HPDE6-E6E7 (cell line): ENCODE data around the gene MSLN.
"Not testable (repeated sequence)": the region's sequence is repeated elsewhere in the genome, so short reads cannot be mapped to it uniquely, and the experiment has no call there.

Experiments used
- DNase-seq: peaks from one replicate; pipeline ENCODE4 v3.0.0; 2011; ENCODE audit warnings: missing footprints; ENCODE audit errors: extremely low spot score

MSLN gene

GRCh38 chr16:775236-775796 lies 14.8 kb downstream of the MSLN start:
- no peak for DNase-seq

- DNase-seq, result not testable (repeated sequence)
Measured at GRCh38 chr16:776298-776697, 15.8 kb downstream of the MSLN start.

- DNase-seq, result no peak
Measured at GRCh38 chr16:776824-777223, 16.3 kb downstream of the MSLN start.

- no peak for DNase-seq
Measured at GRCh38 chr16:777826-778225, 17.3 kb downstream of the MSLN start.

DNA sequence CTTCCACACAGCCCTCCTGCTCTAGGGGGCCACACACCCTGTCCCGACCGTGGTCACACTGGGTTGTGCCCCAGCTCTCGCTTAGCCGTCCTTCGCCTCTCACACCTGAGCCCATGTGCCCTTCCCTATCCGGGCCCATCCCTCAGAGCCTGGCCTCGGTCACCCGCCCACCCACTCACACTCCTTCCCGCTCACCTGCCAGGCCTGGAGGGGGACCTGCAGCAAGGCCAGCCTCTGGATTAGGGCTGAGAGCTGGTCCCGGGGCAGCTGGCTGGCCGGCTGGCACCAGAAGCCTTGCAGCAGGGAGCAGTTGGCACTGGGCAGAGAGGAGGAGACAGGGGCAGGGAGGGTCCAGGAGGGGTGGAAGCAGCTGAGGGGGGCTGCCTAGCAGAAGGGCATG lies 17.9 kb downstream of the MSLN start:
- no peak for DNase-seq

DNA sequence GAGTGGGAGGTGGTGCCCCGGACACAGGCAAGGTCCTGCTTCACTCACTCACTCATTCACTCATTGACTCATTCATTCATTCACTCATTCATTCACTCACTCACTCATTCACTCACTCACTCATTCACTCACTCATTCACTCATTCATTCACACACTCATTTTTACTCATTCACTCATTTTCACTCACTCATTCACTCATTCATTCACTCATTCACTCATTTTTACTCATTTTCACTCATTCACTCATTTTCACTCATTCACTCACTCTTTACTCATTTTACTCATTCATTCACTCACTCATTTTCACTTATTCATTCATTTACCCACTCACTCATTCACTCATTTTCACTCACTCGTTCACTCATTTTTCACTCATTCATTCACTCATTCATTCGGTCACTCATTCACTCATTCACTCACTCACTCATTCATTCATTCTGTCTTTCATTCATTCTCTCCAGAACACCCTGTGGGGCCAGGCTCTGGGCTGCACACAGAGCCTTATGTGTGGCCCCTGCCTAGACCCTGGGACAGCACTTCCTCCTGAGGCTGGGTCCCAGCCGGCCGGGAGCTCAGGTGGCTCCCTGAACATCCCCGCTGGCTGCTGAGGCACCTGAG lies 18.5 kb downstream of the MSLN start:
- no peak for DNase-seq

GRCh38 chr16:779561-779960 lies 19.0 kb downstream of the MSLN start:
- no peak for DNase-seq

DNA sequence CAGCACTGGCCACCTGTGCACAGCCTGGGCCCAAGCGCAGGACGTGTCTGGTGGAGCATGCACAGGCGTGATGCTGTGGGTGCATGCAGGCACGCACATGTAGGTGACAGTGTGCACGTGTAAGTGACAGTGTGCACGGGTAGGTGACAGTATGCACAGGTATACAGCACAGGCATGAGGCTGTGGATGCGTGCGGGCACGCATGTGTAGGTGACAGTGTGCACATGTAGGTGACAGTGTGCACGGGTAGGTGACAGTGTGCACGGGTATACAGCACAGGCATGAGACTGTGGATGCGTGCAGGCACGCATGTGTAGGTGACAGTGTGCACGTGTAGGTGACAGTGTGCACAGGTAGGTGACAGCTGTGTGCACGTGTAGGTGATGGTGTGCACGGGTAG lies 19.8 kb downstream of the MSLN start:
- DNase-seq, result no peak

- no peak for DNase-seq
Measured at GRCh38 chr16:781346-782010, 20.9 kb downstream of the MSLN start.

- DNase-seq, result no peak
Measured at GRCh38 chr16:782258-782657, 21.7 kb downstream of the MSLN start.

DNA sequence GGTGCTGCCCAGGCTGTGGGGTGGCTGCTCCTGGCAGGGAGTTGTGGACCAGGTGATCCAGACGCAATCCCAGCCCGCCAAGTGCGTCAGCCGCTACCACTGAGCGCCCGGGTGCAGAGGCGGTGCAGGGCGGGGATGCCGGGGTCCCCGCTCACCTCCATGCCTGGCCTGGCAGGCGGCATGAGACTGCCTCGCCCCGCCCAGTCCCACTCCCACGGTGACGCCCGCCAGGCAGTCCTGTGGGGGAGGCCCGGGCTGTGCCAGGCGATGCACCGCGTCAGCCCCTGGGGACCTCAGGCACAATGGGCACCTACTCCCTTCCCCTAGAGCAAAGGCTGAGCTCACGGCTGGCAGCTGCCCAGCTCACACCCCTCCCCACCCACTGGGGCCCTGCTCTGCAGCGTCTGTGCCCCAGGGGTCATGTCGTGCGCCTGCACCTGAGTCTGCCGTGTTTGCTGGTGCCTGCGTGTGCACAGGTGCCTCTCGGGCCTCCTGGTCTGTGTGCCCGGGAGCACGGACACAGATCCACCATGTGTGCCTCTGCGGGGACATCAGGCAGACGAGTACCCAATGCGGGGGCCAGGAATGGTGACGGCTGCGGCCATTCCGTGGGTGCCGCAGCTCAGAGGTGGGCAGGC lies 22.4 kb downstream of the MSLN start:
- DNase-seq, result peak; percentile 64

GRCh38 chr16:783404-784161 lies 23.0 kb downstream of the MSLN start:
- DNase-seq, result no peak

DNA sequence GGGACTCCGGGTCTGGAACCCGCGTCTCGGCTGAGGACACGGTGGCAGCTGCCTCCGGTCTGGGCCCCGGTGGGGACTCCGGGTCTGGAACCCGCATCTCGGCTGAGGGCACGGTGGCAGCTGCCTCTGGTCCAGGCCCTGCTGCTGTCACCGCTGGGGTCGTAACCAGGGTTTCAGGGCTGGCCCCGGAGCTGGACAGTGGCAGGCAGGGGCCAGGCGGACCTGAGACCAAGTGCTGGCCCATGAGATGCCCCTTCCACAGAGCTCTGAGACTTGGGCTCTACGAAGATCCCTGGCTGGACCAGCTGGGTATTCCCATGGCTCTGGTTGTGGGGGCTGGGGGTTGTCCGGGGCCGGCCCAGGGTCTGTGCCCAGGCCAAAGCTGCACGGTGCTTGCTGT lies 23.9 kb downstream of the MSLN start:
- DNase-seq, result no peak

DNA sequence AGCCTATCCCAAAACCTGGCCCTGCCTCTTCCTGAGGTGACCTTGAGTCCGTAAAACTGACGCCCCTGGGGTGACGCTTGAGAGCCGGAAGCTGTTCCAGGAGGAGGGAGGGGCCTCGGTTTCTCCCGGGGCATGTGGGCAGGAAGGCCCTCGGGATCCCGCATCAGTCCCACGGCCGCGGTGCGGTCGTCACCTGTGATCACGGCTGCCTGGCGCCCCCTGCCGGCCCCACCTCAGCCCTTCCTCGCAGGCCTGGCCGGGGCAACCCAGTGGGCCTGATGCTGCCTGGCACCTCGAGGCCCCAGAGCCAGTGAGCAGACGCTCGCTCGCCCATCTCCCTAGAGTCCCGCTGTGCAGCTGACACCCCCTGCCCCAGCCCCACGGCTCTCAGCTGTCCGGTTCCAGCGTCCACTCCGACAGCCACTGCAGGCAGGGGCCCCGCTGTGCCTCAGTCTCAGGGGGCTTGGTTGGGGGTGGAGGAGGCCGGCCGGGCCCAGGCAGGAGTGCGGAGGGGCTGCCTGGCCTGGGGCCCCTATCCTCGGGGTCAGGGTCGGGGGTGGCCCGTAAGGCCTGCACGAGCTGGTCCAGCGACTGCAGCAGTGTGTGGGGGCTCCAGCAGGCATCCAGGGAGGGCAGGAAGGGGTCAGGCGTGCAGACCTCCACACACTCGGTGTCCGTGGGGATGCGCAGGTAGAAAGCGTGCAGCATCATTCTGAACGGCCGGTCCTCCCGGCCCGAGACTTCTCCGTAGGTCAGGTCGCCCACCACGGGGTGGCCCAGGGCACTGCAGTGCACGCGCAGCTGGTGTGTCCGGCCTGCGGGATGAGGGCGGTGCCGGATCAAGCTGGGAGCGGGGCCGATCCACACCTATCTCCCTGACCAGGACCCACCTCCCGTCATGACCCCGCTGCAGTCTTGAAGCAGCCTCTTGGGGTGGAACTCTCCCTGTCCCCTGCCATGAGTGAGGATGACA lies 25.3 kb downstream of the MSLN start:
- no peak for DNase-seq

- DNase-seq, result no peak
Measured at GRCh38 chr16:787321-787966, 26.9 kb downstream of the MSLN start.

DNA sequence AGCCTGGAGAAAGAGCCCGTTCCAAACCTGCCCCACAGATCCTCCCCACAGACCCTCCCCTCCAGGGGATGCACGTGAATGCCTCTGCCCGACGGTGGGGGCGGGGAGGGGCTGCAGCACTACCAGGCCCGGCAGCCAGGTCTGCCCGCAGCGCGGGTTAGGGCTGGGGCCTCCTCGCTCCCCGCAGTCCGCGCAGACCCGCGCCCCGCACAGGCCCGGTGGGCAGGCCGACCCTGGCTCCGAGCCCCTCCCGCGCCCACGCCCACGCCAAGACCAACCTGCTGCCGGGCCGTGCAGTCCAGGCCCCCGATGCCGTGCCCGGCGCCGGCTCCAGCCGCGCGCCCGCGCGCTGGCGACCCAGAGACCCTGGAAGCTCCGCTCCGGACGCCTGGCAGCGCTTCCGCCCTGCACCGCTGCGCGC lies 27.5 kb downstream of the MSLN start, which contains the start of gene RPUSD1:
Gene RPUSD1 (minus strand): TSS at position 404 of the 421 bp plus-strand sequence. CDS start 644 bp downstream, outside the sequence.
- no peak for DNase-seq

GRCh38 chr16:788399-789126 lies 28.0 kb downstream of the MSLN start, which contains the start of gene CHTF18:
Gene CHTF18 (plus strand): TSS chr16:788620. CDS start chr16:788685, 65 bp downstream.
- peak; percentile 92 for DNase-seq

DNA sequence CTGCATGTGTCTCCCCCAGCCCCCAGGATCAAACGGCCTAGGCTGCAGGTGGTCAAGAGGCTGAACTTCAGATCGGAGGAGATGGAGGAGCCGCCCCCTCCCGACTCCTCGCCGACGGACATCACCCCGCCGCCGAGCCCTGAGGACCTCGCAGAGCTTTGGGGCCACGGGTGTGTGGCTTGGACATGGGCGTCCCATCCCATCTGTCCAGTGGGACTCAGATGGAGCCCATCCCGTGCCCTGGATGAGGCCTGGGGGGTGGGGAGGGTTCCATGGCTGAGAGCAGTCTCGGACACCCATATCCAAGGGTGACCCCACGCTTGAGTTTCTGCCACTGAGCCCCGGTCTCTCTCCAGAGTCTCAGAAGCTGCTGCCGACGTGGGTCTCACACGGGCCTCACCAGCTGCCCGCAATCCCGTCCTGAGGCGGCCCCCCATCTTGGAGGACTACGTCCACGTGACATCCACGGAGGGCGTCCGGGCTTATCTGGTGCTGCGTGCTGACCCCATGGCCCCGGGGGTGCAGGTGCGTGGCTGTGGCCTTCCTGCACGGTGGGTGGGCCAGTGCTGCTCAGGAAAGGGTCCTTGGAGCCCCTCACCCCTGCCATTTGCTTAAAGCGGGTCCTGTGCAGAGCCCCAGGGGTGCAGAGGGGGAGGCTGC lies 28.8 kb downstream of the MSLN start:
- DNase-seq, result no peak

DNA sequence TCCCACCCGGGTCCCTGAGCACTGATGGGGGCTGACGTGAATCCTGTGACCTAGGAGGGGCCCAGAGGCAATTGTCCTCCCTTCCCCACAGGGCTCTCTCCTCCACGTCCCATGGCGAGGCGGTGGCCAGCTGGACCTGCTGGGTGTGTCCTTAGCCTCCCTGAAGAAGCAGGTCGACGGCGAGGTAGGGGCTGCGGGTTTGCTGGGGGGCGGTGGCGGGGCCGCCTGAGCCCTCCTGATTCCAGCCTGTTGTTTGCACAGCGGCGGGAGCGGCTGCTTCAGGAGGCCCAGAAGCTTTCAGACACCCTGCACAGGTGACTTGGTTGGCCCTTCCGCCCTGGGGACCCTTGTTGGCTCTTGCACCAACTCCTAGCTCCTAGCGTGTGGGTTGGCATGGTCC lies 29.6 kb downstream of the MSLN start:
- no peak for DNase-seq
